ENCODE measurements around the gene AP1B1.
"Not testable (repeated sequence)": the region's sequence is repeated elsewhere in the genome, so short reads cannot be mapped to it uniquely, and the experiment has no call there.

The AP1B1 gene

GRCh38 chr22:29346659-29347058, 41.7 kb downstream of the AP1B1 start:
- no peak for DNase-seq

- DNase-seq = no peak
These were observed 42.4 kb downstream of the AP1B1 start for GRCh38 chr22:29345932-29346331.

GRCh38 chr22:29344889-29345288, 43.5 kb downstream of the AP1B1 start:
- not testable (repeated sequence) for DNase-seq

GRCh38 chr22:29344137-29344536, 44.2 kb downstream of the AP1B1 start:
- peak; percentile 82 for DNase-seq

- DNase-seq = peak; percentile 77
These were observed 45.0 kb downstream of the AP1B1 start for GRCh38 chr22:29343313-29343805.

GRCh38 chr22:29342577-29343312, 45.6 kb downstream of the AP1B1 start:
- no peak for DNase-seq

GRCh38 chr22:29342177-29342576, 46.2 kb downstream of the AP1B1 start:
- no peak for DNase-seq

- DNase-seq = no peak
These were observed 46.6 kb downstream of the AP1B1 start for GRCh38 chr22:29341849-29342127.

- DNase-seq = no peak
These were observed 47.1 kb downstream of the AP1B1 start for GRCh38 chr22:29341056-29341848.

- DNase-seq = no peak
These were observed 47.8 kb downstream of the AP1B1 start for GRCh38 chr22:29340566-29340965.

GRCh38 chr22:29339381-29340235, 48.8 kb downstream of the AP1B1 start:
- DNase-seq = no peak

GRCh38 chr22:29338398-29338797, 50.0 kb downstream of the AP1B1 start:
- DNase-seq = no peak

- no peak for DNase-seq
These were observed 50.6 kb downstream of the AP1B1 start for GRCh38 chr22:29337631-29338284.

- no peak for DNase-seq
These were observed 51.4 kb downstream of the AP1B1 start for GRCh38 chr22:29336751-29337490.

- DNase-seq = no peak
These were observed 52.7 kb downstream of the AP1B1 start for GRCh38 chr22:29335656-29336055.

GRCh38 chr22:29334696-29335344, 53.5 kb downstream of the AP1B1 start:
- peak; percentile 77 for DNase-seq

- DNase-seq = no peak
These were observed 54.2 kb downstream of the AP1B1 start for GRCh38 chr22:29334148-29334547.

GRCh38 chr22:29332886-29333496, 55.4 kb downstream of the AP1B1 start:
- DNase-seq = no peak

GRCh38 chr22:29331658-29332300, 56.6 kb downstream of the AP1B1 start:
- no peak for DNase-seq

- DNase-seq = no peak
These were observed 57.2 kb downstream of the AP1B1 start for GRCh38 chr22:29331213-29331612.

GRCh38 chr22:29330753-29331152, 57.6 kb downstream of the AP1B1 start:
- DNase-seq = no peak

Data from NCI-H2029 (cell line).